HK-2 (cell line): ENCODE data around the gene LMOD3.

Source experiments
- DNase-seq: peaks from one replicate; pipeline ENCODE4 v3.0.0-alpha.2; 2018; ENCODE audit not compliant: unreplicated experiment

Gene LMOD3

GRCh38 chr3:69091389-69092029, 30.9 kb downstream of the LMOD3 start:
- DNase-seq, result no peak

- DNase-seq, result no peak
These were observed 32.4 kb downstream of the LMOD3 start for GRCh38 chr3:69090021-69090420.

GRCh38 chr3:69088063-69088462, 34.3 kb downstream of the LMOD3 start:
- DNase-seq, result no peak

- DNase-seq, result no peak
These were observed 35.2 kb downstream of the LMOD3 start for GRCh38 chr3:69087030-69087791.

GRCh38 chr3:69085833-69086722, 36.3 kb downstream of the LMOD3 start:
- DNase-seq, result peak; percentile 87

- DNase-seq, result peak; percentile 24
These were observed 37.1 kb downstream of the LMOD3 start for GRCh38 chr3:69085168-69085832.

GRCh38 chr3:69084326-69085167, 37.8 kb downstream of the LMOD3 start, which contains the start of gene ARL6IP5:
Gene ARL6IP5 (plus strand): TSS chr3:69084937. CDS start chr3:69085048, 111 bp downstream.
- DNase-seq, result peak; percentile 82

GRCh38 chr3:69082805-69083204, 39.6 kb downstream of the LMOD3 start:
- DNase-seq, result peak; percentile 65

- no peak for DNase-seq
These were observed 40.0 kb downstream of the LMOD3 start for GRCh38 chr3:69082361-69082760.

GRCh38 chr3:69081583-69082262, 40.7 kb downstream of the LMOD3 start:
- peak; percentile 13 for DNase-seq

- peak; percentile 84 for DNase-seq
These were observed 42.0 kb downstream of the LMOD3 start, which contains the start of gene UBA3 for GRCh38 chr3:69080233-69080920. Gene UBA3 (minus strand): TSS chr3:69080365. CDS start chr3:69080353, 12 bp downstream.

GRCh38 chr3:69079269-69080159, 42.9 kb downstream of the LMOD3 start:
- DNase-seq, result no peak

- DNase-seq, result no peak
These were observed 49.5 kb downstream of the LMOD3 start for GRCh38 chr3:69072928-69073327.

- no peak for DNase-seq
These were observed 56.3 kb downstream of the LMOD3 start for GRCh38 chr3:69066121-69066520.

- no peak for DNase-seq
These were observed 57.0 kb downstream of the LMOD3 start for GRCh38 chr3:69065318-69065964.

GRCh38 chr3:69063636-69064035, 58.8 kb downstream of the LMOD3 start:
- DNase-seq, result no peak

- no peak for DNase-seq
These were observed 62.7 kb downstream of the LMOD3 start for GRCh38 chr3:69059688-69060087.

GRCh38 chr3:69058947-69059224, 63.5 kb downstream of the LMOD3 start:
- no peak for DNase-seq
